ENCODE data around the gene GUCY1A2.

The GUCY1A2 gene

GRCh38 chr11:106668147-106668546, 350.1 kb downstream of the GUCY1A2 start:
- H3K27me3 ChIP-seq (ENCODE audit: control insufficient read depth, insufficient read depth, low read length): no peaks in the 10 kb centered on the region
- H3K4me1 ChIP-seq (ENCODE audit: control insufficient read depth, insufficient read depth, low read length): no peaks in the 10 kb centered on the region
- no peaks in the 10 kb centered on the region for H3K9me3 ChIP-seq (ENCODE audit: control insufficient read depth, low read length)
- no peak overlapping the region for H3K4me3 ChIP-seq (ENCODE audit: low read length)
- no peak overlapping the region for H3K9ac ChIP-seq (ENCODE audit: low read length)
- H3K36me3 ChIP-seq (ENCODE audit: control insufficient read depth, insufficient read depth, low read length): no peaks in the 10 kb centered on the region

GRCh38 chr11:106656646-106657045, 361.6 kb downstream of the GUCY1A2 start:
- Histone ChIP-seq H3K9ac (ENCODE audit: low read length) (no peak overlapping the region), H3K36me3 (ENCODE audit: control insufficient read depth, insufficient read depth, low read length) (no peaks in the 10 kb centered on the region), H3K9me3 (ENCODE audit: control insufficient read depth, low read length) (no peaks in the 10 kb centered on the region), H3K27me3 (ENCODE audit: control insufficient read depth, insufficient read depth, low read length) (no peaks in the 10 kb centered on the region), H3K4me3 (ENCODE audit: low read length) (no peak overlapping the region), H3K4me1 (ENCODE audit: control insufficient read depth, insufficient read depth, low read length) (no peaks in the 10 kb centered on the region)

DNA sequence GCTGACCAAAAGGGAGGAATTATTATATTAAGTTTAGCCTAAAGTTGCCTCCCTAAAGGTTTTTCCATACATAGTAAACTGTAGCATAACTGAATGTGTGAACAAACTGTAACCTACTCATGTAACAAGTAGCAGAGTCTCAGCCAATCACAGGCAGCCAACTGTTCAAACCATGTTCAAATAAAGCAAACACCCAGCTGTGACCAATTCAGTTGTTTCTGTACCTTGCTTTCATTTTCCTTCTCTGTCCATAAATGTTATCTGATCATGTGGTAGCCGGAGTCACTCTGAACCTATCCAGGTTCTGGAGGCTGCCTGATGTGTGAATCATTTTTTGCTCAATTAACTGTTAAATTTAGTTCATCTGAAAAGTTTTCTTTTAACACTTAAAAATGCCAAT, 373.5 kb downstream of the GUCY1A2 start:
- no peaks in the 10 kb centered on the region for H3K4me1 ChIP-seq (ENCODE audit: control insufficient read depth, insufficient read depth, low read length)
- H3K36me3 ChIP-seq (ENCODE audit: control insufficient read depth, insufficient read depth, low read length): no peaks in the 10 kb centered on the region
- H3K4me3 ChIP-seq (ENCODE audit: low read length): no peak overlapping the region
- H3K27me3 ChIP-seq (ENCODE audit: control insufficient read depth, insufficient read depth, low read length): no peaks in the 10 kb centered on the region
- H3K9ac ChIP-seq (ENCODE audit: low read length): no peak overlapping the region
- no peaks in the 10 kb centered on the region for H3K9me3 ChIP-seq (ENCODE audit: control insufficient read depth, low read length)

DNA sequence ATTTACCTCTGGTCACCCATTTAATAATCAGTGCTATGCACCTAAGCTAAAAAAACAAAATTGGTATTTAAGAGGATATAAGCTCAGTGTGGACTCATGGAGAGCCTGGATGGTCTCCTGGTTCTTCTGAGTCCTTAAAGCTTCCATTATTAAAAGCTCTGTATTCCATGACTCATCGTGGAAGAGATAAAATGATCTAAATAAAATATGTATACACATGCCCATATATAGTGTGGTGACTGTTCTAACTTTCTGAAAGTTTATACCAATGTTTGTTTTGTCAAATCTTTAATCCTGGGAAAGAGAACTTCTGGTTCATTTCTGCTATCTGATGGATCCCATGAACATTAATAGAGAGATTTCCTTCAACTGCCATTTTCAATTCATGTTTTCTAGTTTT, 375.9 kb downstream of the GUCY1A2 start:
- Histone ChIP-seq H3K36me3 (ENCODE audit: control insufficient read depth, insufficient read depth, low read length) (no peaks in the 10 kb centered on the region), H3K4me1 (ENCODE audit: control insufficient read depth, insufficient read depth, low read length) (no peaks in the 10 kb centered on the region), H3K4me3 (ENCODE audit: low read length) (no peak overlapping the region), H3K9ac (ENCODE audit: low read length) (no peak overlapping the region), H3K9me3 (ENCODE audit: control insufficient read depth, low read length) (no peaks in the 10 kb centered on the region), H3K27me3 (ENCODE audit: control insufficient read depth, insufficient read depth, low read length) (no peaks in the 10 kb centered on the region)

- H3K4me1 ChIP-seq (ENCODE audit: control insufficient read depth, insufficient read depth, low read length): no peaks in the 10 kb centered on the region
- H3K4me3 ChIP-seq (ENCODE audit: low read length): no peak overlapping the region
- H3K36me3 ChIP-seq (ENCODE audit: control insufficient read depth, insufficient read depth, low read length): no peaks in the 10 kb centered on the region
- no peaks in the 10 kb centered on the region for H3K27me3 ChIP-seq (ENCODE audit: control insufficient read depth, insufficient read depth, low read length)
- H3K9ac ChIP-seq (ENCODE audit: low read length): no peak overlapping the region
- no peaks in the 10 kb centered on the region for H3K9me3 ChIP-seq (ENCODE audit: control insufficient read depth, low read length)
Measured at GRCh38 chr11:106632283-106632682, 386.0 kb downstream of the GUCY1A2 start.

- Histone ChIP-seq H3K4me3 (ENCODE audit: low read length) (no peak overlapping the region), H3K4me1 (ENCODE audit: control insufficient read depth, insufficient read depth, low read length) (no peaks in the 10 kb centered on the region), H3K27me3 (ENCODE audit: control insufficient read depth, insufficient read depth, low read length) (no peaks in the 10 kb centered on the region), H3K9me3 (ENCODE audit: control insufficient read depth, low read length) (no peaks in the 10 kb centered on the region), H3K9ac (ENCODE audit: low read length) (no peak overlapping the region), H3K36me3 (ENCODE audit: control insufficient read depth, insufficient read depth, low read length) (no peaks in the 10 kb centered on the region)
Measured at GRCh38 chr11:106627694-106628093, 390.6 kb downstream of the GUCY1A2 start.

DNA sequence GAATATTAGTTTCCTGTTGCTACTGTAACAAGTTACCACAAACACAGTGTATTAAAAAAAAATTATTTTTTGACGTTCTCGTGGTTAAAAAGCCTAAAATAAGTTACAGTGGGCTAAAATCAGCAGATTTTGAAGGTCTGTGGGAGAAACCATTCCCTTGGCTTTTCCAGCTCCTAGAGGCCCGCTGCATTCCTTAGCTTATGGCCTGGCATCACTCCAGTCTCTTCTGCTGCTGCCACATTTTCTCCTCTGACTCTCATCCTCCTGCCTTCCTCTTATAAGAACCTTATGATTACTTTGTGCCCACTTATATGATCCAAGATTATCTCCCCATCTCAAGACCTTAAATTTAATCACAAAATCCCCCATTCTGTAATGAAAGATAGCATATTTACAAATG, 392.7 kb downstream of the GUCY1A2 start:
- no peaks in the 10 kb centered on the region for H3K4me1 ChIP-seq (ENCODE audit: control insufficient read depth, insufficient read depth, low read length)
- H3K9me3 ChIP-seq (ENCODE audit: control insufficient read depth, low read length): no peaks in the 10 kb centered on the region
- no peaks in the 10 kb centered on the region for H3K36me3 ChIP-seq (ENCODE audit: control insufficient read depth, insufficient read depth, low read length)
- H3K9ac ChIP-seq (ENCODE audit: low read length): no peak overlapping the region
- no peaks in the 10 kb centered on the region for H3K27me3 ChIP-seq (ENCODE audit: control insufficient read depth, insufficient read depth, low read length)
- H3K4me3 ChIP-seq (ENCODE audit: low read length): no peak overlapping the region

DNA sequence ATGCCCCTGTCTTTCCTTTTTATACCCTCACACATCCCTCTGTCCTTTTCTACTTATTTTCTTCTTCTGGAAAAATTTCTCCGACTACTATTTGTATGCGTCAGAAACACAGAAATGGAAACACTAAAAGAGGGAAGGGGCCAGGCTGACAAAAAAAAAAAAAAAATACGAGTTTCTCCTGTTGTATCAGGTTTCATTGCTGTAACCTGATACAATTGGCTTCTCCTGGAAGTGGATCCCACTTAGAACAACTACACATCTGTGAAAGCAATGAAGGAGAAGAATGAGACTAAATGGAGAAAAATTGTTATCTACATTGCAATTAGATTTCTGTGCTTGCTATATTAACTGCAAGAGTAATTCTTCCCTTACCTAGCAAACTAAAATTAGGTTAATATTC, 393.9 kb downstream of the GUCY1A2 start:
- Histone ChIP-seq H3K4me1 (ENCODE audit: control insufficient read depth, insufficient read depth, low read length) (no peaks in the 10 kb centered on the region), H3K27me3 (ENCODE audit: control insufficient read depth, insufficient read depth, low read length) (no peaks in the 10 kb centered on the region), H3K4me3 (ENCODE audit: low read length) (no peak overlapping the region), H3K9me3 (ENCODE audit: control insufficient read depth, low read length) (no peaks in the 10 kb centered on the region), H3K9ac (ENCODE audit: low read length) (no peak overlapping the region), H3K36me3 (ENCODE audit: control insufficient read depth, insufficient read depth, low read length) (no peaks in the 10 kb centered on the region)
